Cortex of kidney (tissue), 1 donor: ENCODE data around the gene NR2C2AP.
"Not testable (repeated sequence)": the region's sequence is repeated elsewhere in the genome, so short reads cannot be mapped to it uniquely, and the experiment has no call there.

Experiments
- DNase-seq: peaks from one replicate; lab custom pipeline; 2025; lab: John Stamatoyannopoulos, UW

The NR2C2AP gene

DNA sequence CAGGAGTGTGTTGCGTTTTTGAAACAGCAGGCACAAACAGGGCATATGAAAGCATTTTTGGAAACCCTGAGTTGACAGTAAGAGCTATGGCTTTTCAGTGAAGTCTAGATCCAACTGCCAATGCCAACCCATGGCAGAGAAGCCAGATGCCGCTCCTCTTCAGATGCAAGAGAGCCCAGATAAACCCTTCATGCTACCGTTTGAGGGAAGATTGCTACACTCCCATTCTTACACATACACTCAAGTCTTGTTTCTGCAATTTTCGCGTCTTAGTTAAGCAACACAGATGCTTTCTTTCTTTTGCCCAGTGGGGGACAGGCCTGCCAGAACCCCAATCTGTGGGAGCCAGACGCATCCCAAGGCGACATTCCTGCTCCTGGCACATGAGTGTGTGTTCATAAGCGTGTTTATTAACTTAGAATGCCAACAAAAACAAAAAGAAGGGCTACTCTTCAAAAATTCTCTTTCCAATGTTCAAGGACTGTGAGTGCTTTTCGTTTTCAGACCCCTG is 21.7 kb downstream of the NR2C2AP start:
- DNase-seq = no peak

DNA sequence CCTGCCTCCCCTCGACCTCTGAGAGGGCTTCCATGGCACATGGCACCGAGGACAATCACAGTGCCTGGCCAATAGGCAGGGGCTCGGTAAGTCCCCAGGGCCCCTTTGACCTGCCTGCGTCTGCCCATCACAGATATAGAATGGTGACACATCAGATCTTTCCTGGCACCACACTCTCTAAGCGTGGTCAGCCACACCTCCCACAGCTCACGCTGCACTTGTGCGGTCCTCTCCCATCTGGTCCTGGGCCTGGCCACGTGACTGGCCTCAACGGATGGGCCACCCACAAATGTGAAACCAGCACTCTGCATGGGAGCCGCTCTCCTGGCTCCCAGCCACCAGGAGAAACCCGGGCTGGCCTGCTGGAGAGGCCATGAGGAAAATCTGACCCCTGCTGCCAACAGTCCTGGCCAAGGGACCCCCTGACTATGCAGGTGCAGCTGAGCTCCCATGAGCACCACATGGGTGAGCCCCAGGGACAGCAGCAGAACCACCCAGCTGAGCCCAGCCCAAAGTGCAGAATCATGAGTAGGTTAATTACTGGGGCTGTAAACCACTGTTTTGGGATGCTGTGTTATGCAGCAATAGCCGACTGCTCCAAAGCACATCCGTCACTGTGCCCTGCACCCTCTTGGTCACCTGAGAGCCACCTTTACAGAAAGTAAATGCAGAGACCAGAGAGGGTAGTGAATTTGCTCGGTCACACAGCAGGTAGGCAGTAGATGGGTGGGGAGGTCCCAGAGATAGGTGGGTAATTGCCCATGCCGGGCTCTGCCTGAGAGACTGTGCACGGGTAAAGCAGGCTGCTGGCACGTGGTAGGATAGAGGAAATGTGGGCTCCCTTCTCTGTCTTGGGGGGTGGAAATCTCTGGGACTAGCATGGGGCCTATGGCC is 23.4 kb downstream of the NR2C2AP start:
- DNase-seq = no peak

DNA sequence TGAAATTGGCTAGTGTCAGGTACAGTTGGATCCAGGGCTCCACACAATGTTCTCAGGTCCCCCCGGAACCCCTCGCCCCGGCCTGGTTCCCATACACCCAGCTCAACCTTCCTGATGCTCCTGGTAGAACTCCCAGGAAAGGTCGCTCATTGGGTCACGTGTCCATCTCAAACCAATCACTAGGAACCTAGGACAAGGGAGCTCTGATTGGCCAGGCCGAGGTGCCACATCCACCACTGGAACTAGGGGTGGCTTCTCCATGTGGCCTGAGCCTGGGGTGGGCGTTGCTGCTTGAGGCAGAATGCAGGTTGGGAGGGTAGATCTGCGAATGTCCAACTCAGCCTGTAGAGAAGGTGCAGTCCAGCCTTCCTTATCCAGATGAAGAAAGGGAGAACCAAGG is 26.3 kb downstream of the NR2C2AP start:
- DNase-seq = no peak

DNA sequence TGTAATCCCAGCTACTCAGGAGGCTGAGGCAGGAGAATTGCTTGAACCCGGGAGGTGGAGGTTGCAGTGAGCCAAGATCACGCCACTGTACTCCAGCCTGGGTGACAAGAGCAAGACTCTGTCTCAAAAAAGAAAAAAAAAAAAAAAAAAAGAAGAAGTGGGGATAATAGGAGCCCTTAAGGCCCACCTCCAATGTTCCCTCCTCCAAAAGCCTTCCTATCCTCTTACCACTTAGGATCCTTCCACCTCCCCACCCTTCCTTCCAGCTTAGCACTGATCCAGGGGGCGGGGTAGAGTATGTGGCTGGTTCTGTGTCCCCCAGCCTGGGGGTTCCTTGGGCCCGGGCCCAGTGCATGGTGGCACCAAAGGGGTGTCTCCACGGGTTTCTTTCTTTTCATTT is 30.0 kb downstream of the NR2C2AP start:
- not testable (repeated sequence) for DNase-seq

DNA sequence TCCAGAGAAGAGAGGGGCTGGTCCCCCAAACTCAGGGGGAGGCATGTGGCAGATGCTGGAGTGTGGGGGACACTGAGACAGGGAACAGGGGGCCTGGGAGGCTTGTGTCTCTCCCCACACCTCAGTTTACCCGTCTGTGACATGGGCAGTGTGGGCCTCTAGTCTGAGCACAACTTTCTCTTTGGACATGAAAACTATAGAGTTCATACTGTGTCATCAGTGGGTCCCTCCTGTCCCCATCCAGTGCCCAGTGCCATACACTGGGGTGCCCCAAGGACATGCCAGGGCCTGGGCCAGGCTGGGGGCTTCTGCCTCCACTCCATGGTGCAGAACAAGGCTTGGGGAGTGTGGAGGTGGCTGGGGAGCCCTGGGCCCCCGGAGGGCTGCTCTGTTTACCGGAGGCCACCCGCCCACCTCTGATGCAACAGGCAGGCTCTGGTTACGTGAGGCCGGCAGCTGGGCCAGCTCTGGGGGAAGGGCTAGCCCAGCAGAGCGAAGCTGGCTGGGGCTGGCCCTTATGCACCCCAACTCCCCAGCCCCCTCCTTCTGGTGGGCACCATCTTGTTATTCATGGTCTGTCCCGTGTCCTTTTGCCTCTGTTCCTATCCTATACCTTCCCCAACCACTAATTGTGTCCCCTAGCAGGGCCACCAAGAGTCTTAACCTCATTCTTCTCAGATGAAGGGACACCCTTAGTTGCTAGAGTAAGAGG is 31.2 kb downstream of the NR2C2AP start:
- no peak for DNase-seq

DNA sequence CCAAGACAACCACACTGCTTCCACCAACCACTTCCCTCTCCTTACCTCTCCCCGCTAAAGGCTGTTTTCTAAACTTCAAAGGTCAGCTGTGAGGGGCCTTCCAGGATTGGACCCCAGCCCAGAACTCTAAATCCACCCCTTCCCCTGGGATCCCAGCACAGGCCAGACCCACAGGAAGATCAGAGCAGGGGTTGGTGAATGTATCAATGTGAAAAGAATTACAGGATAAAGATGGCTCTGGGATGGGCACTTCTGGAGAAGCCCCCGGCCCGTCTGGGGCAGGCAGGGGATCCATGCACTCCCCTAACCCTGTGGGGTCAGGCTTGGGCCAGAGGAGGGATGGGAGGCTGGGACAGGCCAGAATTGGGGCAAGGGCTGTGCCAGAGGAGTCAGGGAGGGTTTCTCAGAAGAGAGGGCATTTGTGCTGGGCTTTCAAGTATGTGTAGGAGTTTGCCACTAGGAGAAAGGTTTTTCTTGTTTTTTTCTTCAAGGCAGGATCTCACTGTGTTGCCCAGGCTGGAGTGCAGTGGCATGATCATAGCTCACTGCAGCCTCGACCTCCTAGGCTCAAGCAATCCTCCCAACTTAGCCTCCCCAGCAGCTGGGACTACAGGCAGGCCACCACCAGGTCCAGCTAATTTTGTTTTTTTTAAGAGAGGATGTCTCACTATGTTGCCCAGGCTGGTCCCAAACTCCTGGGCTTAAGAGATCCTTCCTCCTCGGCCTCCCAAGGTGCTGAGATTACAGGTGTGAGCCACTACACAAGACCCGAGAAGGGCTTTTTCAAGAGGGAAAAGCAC is 32.1 kb downstream of the NR2C2AP start:
- DNase-seq = no peak

DNA sequence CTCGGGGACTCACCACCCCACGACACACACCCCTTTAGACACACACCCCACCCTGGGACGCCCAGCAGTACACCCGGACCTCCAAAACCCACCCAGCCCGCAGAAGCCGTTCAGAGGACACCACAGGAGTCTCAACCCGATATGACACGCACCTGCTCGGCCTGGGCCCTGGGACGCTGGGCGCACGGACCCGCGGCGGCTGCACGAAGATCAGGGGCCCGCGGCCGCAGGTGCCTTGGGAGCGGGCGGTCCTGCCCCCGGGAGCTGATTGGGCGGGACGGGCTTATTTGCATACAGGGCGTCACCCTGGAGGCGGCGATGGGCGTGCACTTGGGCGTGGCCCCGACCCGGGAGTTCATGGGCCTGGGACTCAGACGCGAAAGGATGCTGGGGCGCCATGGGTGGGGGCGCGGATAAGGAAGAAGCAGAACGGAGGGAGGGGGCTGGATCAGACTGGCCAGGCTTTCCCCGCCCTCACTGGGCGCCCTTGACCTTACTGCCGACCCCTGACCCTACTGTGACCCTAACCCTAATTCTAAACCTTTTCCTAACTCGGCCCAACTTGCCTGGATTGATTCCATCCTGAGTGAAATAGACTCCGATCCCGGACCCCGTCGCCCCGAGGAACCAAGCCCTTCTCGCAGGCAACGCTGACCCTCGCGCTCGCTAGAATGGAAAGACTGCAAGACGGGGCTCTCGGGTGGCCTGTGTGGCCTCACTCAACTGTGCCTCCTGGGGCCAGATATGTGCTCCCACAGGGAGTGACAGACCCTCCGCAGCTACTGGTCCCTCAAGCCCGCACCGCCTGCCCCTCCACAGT is 33.0 kb downstream of the NR2C2AP start, which contains the start of gene MEF2B:
TSS of gene MEF2B (minus strand) at position 211 of the 820 bp plus-strand sequence. CDS start 19,528 bp downstream, outside the sequence.
- DNase-seq = no peak

DNA sequence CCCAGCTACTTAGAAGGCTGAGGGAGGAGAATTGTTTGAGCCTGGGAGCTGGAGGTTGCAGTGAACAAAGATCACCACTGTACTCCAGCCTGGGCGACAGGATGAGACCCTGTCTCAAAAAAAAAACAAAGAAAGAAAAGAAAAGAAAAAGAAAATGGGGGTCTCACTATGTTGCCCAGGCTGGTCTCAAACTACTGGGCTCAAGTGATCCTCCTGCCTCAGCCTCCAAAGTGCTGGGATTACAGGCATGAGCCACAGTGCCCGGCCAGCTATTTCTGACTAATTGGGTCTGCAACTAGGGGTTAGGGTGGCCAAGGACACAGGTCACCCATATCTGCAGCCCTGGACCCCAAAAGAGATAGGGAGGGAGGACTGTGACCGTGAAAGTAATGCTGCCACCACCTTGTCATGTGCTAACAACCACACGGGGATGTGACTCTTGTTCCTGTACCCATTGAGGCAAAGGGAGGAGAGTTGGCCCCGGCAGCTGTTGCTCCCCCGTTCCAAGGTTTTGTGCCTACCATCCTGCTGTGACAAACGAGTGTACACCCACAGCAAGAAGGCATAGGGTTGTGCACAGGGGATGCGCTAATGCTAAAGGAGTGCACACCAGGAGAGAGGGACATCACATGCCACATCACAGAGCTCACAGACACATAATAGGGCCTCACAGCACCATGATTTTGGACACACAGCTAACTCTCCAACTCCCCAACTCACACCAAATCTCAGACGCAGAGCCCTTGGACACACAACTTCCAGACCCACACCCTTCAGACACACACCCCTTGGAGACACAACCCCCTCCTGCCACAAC is 33.8 kb downstream of the NR2C2AP start:
- no peak for DNase-seq

DNA sequence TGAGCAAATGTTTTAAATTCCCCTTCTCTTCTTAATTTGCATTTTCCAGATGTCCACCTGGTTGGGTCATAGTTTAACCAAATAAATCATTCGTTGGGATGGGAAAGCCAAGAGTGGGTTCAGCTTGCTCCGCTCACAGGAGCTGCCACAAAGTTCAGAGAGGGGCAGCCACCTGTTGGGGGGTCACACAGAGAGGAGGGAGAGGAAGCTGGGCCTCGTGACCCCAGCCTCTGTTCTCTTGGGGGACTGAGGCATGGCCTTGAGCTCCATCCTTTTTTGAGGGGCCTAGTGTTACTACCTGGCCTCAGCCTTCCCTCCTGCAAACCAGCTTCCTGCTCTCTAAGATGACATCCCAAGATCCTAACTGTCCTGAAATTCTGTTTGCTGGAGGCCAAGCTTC is 35.6 kb downstream of the NR2C2AP start:
- no peak for DNase-seq

DNA sequence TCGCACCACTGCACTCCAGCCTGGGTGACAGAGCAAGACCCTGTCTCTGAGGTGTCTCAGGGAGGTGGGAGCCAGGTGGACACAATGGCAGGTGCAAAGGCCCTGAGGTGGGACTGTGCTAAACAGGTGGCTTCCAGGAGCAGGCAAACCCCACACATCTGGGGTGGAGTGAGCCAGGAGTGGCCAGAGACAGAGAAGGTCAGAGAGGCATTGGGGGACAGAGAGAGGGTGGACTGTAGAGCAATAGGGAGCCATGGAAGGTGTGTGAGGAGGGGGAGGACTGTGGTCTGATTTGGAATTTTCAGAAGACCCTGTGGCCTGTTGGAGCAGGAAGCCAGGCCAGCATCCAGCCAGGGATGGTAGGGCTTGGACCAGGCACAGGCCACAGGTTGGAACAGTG is 37.8 kb downstream of the NR2C2AP start:
- no peak for DNase-seq

DNA sequence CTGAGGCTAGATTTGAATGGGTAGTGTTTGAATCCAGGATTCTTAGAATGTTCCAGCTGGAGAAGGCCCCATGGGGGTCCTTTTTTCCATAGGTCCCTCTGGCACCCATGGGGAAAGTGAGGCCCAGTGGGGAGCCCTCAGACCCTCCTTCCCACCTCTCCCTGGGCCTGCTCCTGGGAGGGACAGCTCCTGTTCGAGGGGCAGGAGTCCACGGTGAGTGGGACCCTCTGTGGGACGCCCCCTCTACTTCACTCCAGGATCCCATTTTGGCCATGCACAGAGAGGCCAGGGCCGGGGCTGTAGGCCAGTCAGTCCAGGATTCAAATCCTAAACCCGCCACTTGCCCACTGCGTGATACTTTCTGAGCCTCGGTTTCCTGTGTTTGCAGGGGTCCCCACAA is 40.7 kb downstream of the NR2C2AP start:
- no peak for DNase-seq

DNA sequence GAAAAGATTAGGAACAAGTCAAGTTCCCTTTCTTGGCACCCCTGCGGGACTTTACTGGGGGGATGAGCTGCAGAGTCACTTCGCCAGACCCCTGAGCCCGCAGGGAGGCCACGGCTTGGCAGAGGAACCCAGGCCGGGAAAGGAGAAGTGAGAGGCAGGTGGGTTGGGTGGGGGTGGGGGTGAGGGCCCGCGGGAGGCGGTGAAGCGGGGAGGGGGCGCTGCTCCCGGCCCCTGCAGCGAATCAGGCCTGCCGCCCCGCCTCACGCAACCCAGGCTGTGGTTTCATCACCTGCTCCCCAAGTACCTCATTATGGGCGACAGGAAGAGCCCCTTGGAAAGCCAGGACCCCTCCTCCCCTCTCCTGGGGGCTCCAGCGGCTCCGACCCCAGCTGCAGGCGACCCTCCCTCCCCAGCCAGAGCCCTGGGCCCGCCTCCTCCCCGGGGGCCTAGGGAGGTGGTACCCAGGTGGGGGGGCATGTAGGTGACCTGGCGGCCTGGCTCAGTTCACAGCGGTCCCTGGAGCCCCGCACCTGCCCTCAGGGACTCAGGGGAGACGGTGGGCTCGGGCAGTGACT is 42.7 kb downstream of the NR2C2AP start:
- no peak for DNase-seq

DNA sequence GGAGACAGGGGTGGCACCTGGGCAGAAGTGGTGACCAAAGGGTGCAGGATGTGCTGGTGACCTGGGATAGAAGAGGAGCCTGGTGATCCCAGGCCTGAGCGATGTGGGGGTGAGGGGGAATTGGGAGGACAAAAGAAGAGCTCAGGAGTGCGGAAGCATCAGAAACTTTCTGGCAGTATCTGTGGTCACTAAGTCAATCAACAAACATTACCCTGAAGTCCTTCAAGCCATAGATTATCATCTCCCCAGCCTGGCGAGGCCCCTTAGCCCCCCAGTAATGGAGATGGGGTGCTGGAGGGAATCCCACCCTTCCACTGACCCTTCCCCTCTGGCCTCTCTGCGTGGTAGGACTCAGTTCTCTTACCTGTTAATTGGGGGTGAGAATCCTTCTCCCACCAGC is 43.7 kb downstream of the NR2C2AP start:
- no peak for DNase-seq

DNA sequence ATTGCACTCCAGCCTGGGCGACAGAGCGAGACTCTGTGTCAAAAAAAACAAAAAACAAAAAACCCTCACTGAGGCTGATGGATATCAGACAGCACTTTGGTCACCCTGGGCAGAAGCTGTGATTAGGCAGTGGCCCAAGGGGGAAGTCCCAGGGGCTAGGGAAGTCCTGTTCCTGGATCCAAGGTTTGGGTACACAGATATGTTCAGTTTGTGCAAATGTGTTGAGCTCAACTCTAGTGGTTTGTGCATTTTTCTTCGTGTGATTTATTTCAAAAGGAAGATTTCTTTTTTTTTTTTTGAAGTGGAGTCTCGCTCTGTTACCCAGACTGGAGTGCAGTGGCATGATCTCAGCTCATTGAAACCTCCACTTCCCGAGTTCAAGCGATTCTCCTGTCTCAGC is 45.4 kb downstream of the NR2C2AP start:
- DNase-seq = no peak

DNA sequence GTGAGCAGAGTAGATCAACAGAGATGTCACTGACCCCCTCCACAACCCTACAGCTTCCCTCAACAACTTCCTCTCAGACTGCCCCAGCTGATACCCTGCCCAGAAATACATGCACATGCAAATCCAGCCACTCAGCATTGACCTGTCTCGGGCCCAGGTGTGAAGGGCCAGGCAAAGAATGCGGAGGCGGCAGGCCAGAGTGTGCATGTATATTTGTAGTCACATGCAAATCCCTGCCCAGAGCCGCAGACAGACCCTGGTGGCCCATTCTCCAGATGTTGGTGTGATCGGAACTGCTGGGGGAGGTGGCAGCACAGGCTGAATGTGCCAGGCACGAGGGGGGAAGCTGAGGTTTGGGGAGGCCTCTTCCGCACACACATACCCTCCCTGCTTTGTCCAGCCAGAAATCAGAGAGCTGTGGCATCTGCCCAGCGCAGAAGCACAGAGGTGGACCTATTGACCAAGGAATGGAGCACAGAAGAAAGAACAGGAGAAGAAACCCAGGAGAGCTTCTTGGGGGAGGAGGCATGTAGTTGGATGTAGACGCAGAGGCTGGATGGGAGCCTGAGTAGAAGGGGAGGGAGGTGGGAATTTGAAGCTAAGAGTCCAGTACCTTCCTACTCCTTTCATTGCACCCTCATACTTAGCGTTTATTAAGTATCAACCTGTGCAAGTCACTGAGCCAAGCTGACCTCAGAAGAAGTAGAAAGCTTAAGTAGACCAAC is 47.6 kb downstream of the NR2C2AP start:
- no peak for DNase-seq

DNA sequence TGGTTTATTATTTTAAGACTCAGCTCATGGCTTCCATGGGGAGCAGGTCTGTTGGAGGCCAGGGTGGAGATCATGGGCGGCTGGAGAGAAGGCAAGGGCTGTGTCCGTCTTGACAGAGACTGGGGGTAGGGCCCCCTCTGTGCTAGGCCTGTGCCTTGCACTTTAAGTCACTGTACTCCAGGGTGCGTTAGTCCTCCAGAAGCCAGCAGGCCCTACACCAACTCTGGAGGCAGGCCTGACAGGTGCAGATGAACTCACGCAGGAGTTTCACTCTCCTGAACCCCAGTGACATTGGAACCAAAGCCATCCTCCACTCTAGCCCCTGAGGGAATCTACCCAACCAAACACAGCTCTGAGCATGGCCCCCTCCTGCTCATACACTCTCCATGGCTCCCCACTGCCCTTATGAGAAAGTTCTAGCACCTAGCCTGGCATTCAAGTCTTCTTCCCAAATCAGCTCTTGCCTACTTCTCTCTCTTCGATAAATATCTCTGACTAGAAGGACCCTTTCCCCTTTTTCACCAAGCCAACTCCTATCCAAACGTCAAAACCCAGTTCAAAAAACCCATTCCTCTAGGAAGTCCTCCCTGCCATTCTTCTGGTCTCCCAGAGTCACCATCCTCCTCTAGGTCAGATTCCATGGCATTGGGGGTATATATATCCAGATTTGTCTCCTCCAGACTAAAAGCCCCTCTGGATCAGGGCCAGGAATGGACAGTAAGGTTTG is 48.3 kb downstream of the NR2C2AP start:
- DNase-seq = no peak

DNA sequence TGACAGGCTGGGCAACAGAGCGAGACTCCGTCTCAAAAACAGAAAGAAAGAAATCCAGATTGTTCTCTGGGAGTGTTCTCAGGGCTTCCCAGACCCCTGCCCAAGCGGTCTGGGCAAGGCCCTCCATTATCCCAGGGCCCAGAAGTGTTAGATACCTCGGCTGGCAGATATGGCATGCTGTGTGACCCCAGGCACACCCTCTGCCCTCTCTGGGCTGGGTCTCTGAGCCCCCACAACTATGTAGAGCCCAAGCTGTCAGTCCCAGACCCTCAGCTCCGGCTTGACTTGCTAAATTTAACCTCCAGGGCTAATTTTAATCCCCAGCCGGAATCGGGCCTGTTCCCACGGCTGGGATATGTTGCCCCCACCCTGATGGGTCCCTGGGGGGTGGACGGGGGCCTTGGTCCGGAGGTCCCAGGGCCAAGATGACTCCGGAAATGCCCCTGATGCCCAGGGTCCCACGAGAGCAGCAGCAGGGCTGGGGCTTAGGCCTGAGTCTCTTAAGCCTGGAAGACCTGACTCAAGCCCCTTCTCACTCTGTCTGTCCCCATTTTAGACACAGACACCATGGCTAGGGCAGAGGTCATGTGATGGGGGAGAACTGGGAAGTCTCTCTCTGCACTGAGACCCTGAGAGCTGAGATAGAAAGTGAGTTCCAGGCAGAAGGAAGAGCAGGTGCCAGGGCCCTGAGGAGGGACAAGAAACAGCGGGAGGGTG is 50.4 kb downstream of the NR2C2AP start:
- no peak for DNase-seq

DNA sequence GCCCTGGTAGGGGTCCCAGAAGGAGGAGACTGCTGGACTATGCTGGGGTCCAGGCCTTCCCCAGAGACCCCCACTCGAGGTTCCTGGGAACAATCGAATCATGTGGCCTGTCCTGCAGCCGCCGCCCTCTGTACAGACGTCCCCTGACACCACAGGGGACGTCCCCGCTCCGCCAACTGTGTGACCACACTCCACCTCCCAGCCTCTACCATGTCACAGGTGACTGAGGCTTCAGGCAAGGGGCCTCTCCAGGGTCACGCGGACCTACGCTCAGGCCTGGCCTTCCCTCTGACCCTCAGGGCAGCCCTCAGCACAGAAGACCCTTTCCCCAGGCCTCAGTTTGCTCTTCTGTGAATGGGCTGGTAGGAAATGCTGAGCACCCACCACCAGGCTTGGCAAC is 51.8 kb downstream of the NR2C2AP start:
- no peak for DNase-seq
